OCI-LY1 (cell line): ENCODE measurements around the gene ZNF839.

Experiments used
- EZH2 ChIP-seq: fragments of 200-600 bp; sonication (generic), shearing (Covaris generic); IDR thresholded peaks from 2 replicates; pipeline ENCODE4 v1.8.0; 2017; ENCODE audit warnings: borderline replicate concordance, mixed run types, mild to moderate bottlenecking, antibody characterized with exemption, low read length, moderate library complexity, mixed read lengths
- TF ChIP-seq, protein P1 (sequence below): fragments of 200-600 bp; sonication (generic), shearing (Covaris generic); IDR thresholded peaks from 2 replicates; pipeline ENCODE4 v1.5.1; 2017; ENCODE audit warnings: mild to moderate bottlenecking, antibody characterized with exemption, low read length, moderate library complexity, mixed read lengths

- TF ChIP-seq, protein P1, sequence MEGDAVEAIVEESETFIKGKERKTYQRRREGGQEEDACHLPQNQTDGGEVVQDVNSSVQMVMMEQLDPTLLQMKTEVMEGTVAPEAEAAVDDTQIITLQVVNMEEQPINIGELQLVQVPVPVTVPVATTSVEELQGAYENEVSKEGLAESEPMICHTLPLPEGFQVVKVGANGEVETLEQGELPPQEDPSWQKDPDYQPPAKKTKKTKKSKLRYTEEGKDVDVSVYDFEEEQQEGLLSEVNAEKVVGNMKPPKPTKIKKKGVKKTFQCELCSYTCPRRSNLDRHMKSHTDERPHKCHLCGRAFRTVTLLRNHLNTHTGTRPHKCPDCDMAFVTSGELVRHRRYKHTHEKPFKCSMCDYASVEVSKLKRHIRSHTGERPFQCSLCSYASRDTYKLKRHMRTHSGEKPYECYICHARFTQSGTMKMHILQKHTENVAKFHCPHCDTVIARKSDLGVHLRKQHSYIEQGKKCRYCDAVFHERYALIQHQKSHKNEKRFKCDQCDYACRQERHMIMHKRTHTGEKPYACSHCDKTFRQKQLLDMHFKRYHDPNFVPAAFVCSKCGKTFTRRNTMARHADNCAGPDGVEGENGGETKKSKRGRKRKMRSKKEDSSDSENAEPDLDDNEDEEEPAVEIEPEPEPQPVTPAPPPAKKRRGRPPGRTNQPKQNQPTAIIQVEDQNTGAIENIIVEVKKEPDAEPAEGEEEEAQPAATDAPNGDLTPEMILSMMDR, result no peak
- no peak for TF ChIP-seq EZH2
Observed at GRCh38 chr14:102297436-102298170, 21.9 kb upstream of the ZNF839 start.
